ENCODE measurements around the gene XRCC5.
A peak's percentile ranks its signal among the peaks of the same experiment; 100 is the strongest.

XRCC5 gene

DNA sequence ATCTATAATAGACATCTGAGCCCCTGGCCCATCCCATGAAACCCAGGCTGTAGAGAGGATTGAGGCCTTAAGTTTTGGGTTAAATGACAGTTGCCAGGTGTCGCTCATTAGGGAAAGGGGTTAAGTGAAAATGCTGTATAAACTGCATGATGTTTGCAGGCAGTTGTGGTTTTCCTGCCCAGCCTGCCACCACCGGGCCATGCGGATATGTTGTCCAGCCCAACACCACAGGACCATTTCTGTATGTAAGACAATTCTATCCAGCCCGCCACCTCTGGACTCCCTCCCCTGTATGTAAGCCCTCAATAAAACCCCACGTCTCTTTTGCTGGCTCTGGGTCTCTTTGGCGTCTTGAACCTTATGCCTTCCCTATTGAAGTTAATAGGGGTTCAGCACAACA lies 110.7 kb downstream of the XRCC5 start:
- DNase-seq: peak in 2 of 3 donors; percentile 67 to 77
- no peaks in the 10 kb centered on the region for H3K27me3 ChIP-seq (replicated peaks in 2 of 5; ENCODE audit: control insufficient read depth in 4 of 5, insufficient read depth in 5 of 5, low read length in 4 of 5)
- no peaks in the 10 kb centered on the region for H3K9me3 ChIP-seq (ENCODE audit: control extremely low read depth in 1 of 5, control insufficient read depth in 4 of 5, insufficient read depth in 2 of 5, low read depth in 1 of 5, low read length in 4 of 5)
- H3K4me3 ChIP-seq (ENCODE audit: control insufficient read depth in 1 of 7, extremely low read depth in 1 of 7, insufficient read depth in 4 of 7, low read depth in 2 of 7, low read length in 6 of 7): peak overlapping the region in 3 of 7 experiments; percentile 12 to 48 (median 17)
- ChIA-PET CTCF (interaction anchor here (1.1 to 5.4 kb wide), 3 partner anchors 10 to 180 kb away, joined by 3 to 23 read pairs (median 7); no protein-coding TSS in a partner anchor), POLR2A (no interaction called here)
- H3K27ac ChIP-seq (ENCODE audit: insufficient read depth in 1 of 2, low read depth in 1 of 2, low read length in 2 of 2, poor library complexity in 1 of 2, severe bottlenecking in 2 of 2): no peak overlapping the region
- peaks cover 29 to 87% (median 81%) of the 10 kb centered on the region in 4 experiments for H3K4me1 ChIP-seq (ENCODE audit: control extremely low read depth in 1 of 4, control insufficient read depth in 4 of 4, insufficient read depth in 4 of 4, low read length in 3 of 4)
- peaks cover 0 to 4% (median 0%) of the 10 kb centered on the region in 4 experiments for H3K36me3 ChIP-seq (ENCODE audit: control insufficient read depth in 4 of 4, insufficient read depth in 4 of 4, low read length in 3 of 4)
- 32% methylated on average over 5 of the region's 6 CpGs for WGBS (ENCODE audit: insufficient coverage)

DNA sequence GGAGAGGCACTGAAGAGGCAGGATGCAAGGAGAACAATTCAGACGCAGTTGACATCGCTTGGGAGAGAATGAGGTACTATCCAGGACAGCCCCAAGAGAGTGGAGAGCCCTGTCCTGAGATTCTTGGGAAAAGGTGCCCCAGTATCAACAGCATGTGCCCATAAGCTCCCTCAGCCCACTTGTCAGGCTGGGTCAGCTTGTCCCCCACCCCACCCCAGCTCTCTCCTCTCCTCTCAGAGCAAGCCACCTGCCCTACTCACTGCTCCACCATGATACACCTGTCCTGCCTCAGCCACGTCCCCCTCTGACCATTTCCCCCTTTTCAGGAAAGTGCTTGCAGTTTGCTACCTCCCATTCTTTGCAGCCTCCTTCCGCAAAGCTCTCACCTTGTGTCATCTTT lies 111.8 kb downstream of the XRCC5 start:
- H3K27me3 ChIP-seq (replicated peaks in 2 of 5; ENCODE audit: control insufficient read depth in 4 of 5, insufficient read depth in 5 of 5, low read length in 4 of 5): no peaks in the 10 kb centered on the region
- no peak overlapping the region for H3K27ac ChIP-seq (ENCODE audit: insufficient read depth in 1 of 2, low read depth in 1 of 2, low read length in 2 of 2, poor library complexity in 1 of 2, severe bottlenecking in 2 of 2)
- no peaks in the 10 kb centered on the region for H3K9me3 ChIP-seq (ENCODE audit: control extremely low read depth in 1 of 5, control insufficient read depth in 4 of 5, insufficient read depth in 2 of 5, low read depth in 1 of 5, low read length in 4 of 5)
- DNase-seq: no peak
- peaks cover 29 to 84% (median 79%) of the 10 kb centered on the region in 4 experiments for H3K4me1 ChIP-seq (ENCODE audit: control extremely low read depth in 1 of 4, control insufficient read depth in 4 of 4, insufficient read depth in 4 of 4, low read length in 3 of 4)
- ChIA-PET POLR2A (interaction anchor here (0.6 kb wide), 1 partner anchor 19 kb away, joined by 3 read pairs; no protein-coding TSS in a partner anchor), CTCF (interaction anchor here (0.9 to 5.4 kb wide), 6 partner anchors 11 to 183 kb away, joined by 3 to 30 read pairs (median 6); no protein-coding TSS in a partner anchor)
- peaks cover 0 to 4% (median 0%) of the 10 kb centered on the region in 4 experiments for H3K36me3 ChIP-seq (ENCODE audit: control insufficient read depth in 4 of 4, insufficient read depth in 4 of 4, low read length in 3 of 4)
- no peak overlapping the region for H3K4me3 ChIP-seq (ENCODE audit: control insufficient read depth in 1 of 7, extremely low read depth in 1 of 7, insufficient read depth in 4 of 7, low read depth in 2 of 7, low read length in 6 of 7)
- WGBS (ENCODE audit: insufficient coverage): 83% methylated on average over 4 of the region's 4 CpGs

DNA sequence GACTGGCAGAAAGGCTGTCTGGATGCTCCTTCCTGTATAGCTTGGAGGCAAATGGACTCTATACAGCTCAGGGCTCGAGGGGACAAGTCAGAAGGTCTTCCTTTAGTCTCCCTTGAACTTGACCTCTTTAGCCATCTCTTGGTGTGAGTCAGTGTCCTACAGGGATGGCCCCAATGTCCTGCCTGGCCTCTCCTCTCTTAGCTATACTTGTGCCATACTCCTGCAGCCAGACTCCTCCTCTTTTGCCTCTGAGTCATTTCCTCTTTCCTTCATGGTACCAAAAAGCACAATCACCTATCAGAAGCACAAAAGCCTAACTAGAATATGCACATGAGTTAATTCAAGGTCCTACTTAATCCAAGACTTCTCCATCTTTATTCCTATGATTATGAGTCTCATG lies 112.7 kb downstream of the XRCC5 start:
- Histone ChIP-seq H3K9me3 (ENCODE audit: control extremely low read depth in 1 of 5, control insufficient read depth in 4 of 5, insufficient read depth in 2 of 5, low read depth in 1 of 5, low read length in 4 of 5) (no peaks in the 10 kb centered on the region), H3K27ac (ENCODE audit: insufficient read depth in 1 of 2, low read depth in 1 of 2, low read length in 2 of 2, poor library complexity in 1 of 2, severe bottlenecking in 2 of 2) (no peak overlapping the region), H3K4me3 (ENCODE audit: control insufficient read depth in 1 of 7, extremely low read depth in 1 of 7, insufficient read depth in 4 of 7, low read depth in 2 of 7, low read length in 6 of 7) (no peak overlapping the region), H3K36me3 (ENCODE audit: control insufficient read depth in 4 of 4, insufficient read depth in 4 of 4, low read length in 3 of 4) (peaks cover 0 to 4% (median 0%) of the 10 kb centered on the region in 4 experiments), H3K4me1 (ENCODE audit: control extremely low read depth in 1 of 4, control insufficient read depth in 4 of 4, insufficient read depth in 4 of 4, low read length in 3 of 4) (peaks cover 29 to 76% (median 70%) of the 10 kb centered on the region in 4 experiments), H3K27me3 (replicated peaks in 2 of 5; ENCODE audit: control insufficient read depth in 4 of 5, insufficient read depth in 5 of 5, low read length in 4 of 5) (no peaks in the 10 kb centered on the region)
- DNase-seq: peak in 2 of 3 donors; percentile 52 to 69
- ChIA-PET POLR2A (interaction anchor here (0.6 kb wide), 1 partner anchor 20 kb away, joined by 3 read pairs; no protein-coding TSS in a partner anchor), CTCF (interaction anchor here (0.8 to 5.4 kb wide), 8 partner anchors 9 to 182 kb away, joined by 3 to 30 read pairs (median 4); no protein-coding TSS in a partner anchor)
- 100% methylated on average over 1 of the region's 1 CpG for WGBS (ENCODE audit: insufficient coverage)

DNA sequence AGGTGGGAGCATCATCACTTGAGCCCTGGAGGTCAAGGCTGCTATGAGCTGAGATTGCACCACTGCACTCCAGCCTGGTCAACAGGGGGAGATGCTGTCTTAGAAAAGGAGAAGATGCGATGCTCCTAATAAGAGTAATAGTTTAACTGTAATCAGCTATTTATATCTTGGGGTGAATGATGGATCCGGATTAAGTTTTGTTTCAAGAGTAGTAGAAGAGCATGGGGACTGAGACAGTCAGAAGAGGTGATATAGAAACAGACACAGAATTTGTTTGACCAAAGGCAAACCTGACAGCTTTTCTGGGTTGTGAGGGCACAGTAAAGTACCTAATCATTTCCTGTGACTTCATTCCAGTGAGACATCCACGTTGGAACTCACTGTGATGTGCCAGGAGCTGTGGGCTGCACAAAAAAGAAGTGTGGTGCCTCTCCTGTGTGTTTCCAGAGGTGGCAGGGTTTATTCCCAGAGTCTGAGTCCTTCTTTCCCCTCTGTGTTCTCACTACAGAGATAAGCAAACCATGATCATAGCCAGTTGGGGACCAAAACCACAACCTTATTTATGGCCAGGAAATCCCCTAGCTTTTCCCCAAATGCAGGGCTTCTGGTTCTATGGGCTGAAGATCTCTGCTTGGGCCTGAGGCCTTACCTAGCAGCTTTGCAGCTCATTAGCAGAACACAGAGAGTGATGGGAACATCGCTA lies 113.7 kb downstream of the XRCC5 start:
- no peaks in the 10 kb centered on the region for H3K9me3 ChIP-seq (ENCODE audit: control extremely low read depth in 1 of 5, control insufficient read depth in 4 of 5, insufficient read depth in 2 of 5, low read depth in 1 of 5, low read length in 4 of 5)
- DNase-seq: peak; percentile 54 to 85 (median 83)
- peak overlapping the region in 3 of 7 experiments; percentile 12 to 16 (median 14) for H3K4me3 ChIP-seq (ENCODE audit: control insufficient read depth in 1 of 7, extremely low read depth in 1 of 7, insufficient read depth in 4 of 7, low read depth in 2 of 7, low read length in 6 of 7)
- no peaks in the 10 kb centered on the region for H3K27me3 ChIP-seq (replicated peaks in 2 of 5; ENCODE audit: control insufficient read depth in 4 of 5, insufficient read depth in 5 of 5, low read length in 4 of 5)
- H3K4me1 ChIP-seq (ENCODE audit: control extremely low read depth in 1 of 4, control insufficient read depth in 4 of 4, insufficient read depth in 4 of 4, low read length in 3 of 4): peaks cover 29 to 66% (median 61%) of the 10 kb centered on the region in 4 experiments
- ChIA-PET CTCF (interaction anchor here (0.8 to 5.4 kb wide), 13 partner anchors 10 to 200 kb away, joined by 3 to 30 read pairs (median 3); partner anchors contain the start of gene SMARCAL1), POLR2A (no interaction called here)
- H3K36me3 ChIP-seq (ENCODE audit: control insufficient read depth in 4 of 4, insufficient read depth in 4 of 4, low read length in 3 of 4): peaks cover 0 to 4% (median 0%) of the 10 kb centered on the region in 4 experiments
- peak overlapping the region in 1 of 2 experiments; percentile 16 for H3K27ac ChIP-seq (ENCODE audit: insufficient read depth in 1 of 2, low read depth in 1 of 2, low read length in 2 of 2, poor library complexity in 1 of 2, severe bottlenecking in 2 of 2)
- 0% methylated on average over 1 of the region's 4 CpGs for WGBS (ENCODE audit: insufficient coverage)

DNA sequence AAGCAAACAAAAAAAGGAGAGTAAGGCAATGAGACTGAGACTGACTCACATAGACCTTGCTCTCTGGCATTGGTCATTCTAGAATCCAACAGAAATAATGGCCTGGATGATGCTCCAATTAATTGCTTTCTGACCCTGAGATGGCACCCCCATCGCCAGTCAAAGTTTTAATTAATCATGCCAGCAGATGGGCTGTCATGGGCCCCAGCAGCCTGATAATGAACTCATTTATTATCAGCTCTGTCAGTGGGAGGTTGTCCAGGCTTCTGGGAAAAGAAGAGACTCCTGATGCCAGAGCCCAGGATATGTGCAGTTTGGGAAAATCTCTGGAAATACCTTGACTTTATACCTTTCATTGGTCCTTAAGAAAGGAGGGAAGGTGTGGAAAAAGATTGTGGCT lies 115.2 kb downstream of the XRCC5 start:
- peaks cover 29 to 50% (median 46%) of the 10 kb centered on the region in 4 experiments for H3K4me1 ChIP-seq (ENCODE audit: control extremely low read depth in 1 of 4, control insufficient read depth in 4 of 4, insufficient read depth in 4 of 4, low read length in 3 of 4)
- no peaks in the 10 kb centered on the region for H3K9me3 ChIP-seq (ENCODE audit: control extremely low read depth in 1 of 5, control insufficient read depth in 4 of 5, insufficient read depth in 2 of 5, low read depth in 1 of 5, low read length in 4 of 5)
- H3K36me3 ChIP-seq (ENCODE audit: control insufficient read depth in 4 of 4, insufficient read depth in 4 of 4, low read length in 3 of 4): no peaks in the 10 kb centered on the region
- H3K27ac ChIP-seq (ENCODE audit: insufficient read depth in 1 of 2, low read depth in 1 of 2, low read length in 2 of 2, poor library complexity in 1 of 2, severe bottlenecking in 2 of 2): no peak overlapping the region
- H3K4me3 ChIP-seq (ENCODE audit: control insufficient read depth in 1 of 7, extremely low read depth in 1 of 7, insufficient read depth in 4 of 7, low read depth in 2 of 7, low read length in 6 of 7): no peak overlapping the region
- POLR2A ChIA-PET: no interaction called here
- CTCF ChIA-PET: no interaction called here
- 90% methylated on average over 1 of the region's 1 CpG for WGBS (ENCODE audit: insufficient coverage)
- no peak for DNase-seq
- no peaks in the 10 kb centered on the region for H3K27me3 ChIP-seq (replicated peaks in 2 of 5; ENCODE audit: control insufficient read depth in 4 of 5, insufficient read depth in 5 of 5, low read length in 4 of 5)

DNA sequence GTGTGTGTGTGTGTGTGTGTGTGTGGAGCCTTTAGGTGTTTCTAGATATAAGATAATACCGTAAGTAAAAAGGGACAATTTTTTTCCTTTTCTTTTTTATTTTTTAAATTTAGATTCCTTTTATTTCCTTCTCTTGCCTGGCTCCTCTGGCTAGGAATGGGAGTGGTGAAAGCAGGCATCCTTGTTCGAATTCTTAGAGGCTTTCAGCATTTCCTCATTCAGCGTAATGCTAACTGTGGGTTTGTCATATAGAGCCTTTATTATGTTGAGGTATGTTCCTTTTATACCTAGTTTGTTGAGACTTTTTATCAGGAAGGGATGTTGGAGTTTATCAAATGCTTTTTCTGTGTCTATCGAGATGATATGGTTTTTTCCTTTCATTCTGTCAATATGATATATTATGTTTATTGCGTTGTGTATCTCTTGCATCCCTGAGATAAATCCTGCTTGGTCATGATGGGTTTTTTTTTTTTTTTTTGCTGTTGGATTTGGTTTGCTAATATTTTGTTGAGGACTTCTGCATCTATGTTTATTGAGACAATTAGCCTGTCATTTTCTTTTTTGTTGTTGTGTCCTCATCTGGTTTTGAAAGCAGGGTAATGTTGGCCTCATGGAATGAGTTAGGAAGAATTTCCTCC lies 120.2 kb downstream of the XRCC5 start:
- peaks cover 1 to 37% (median 8%) of the 10 kb centered on the region in 5 experiments for H3K9me3 ChIP-seq (ENCODE audit: control extremely low read depth in 1 of 5, control insufficient read depth in 4 of 5, insufficient read depth in 2 of 5, low read depth in 1 of 5, low read length in 4 of 5)
- H3K4me1 ChIP-seq (ENCODE audit: control extremely low read depth in 1 of 4, control insufficient read depth in 4 of 4, insufficient read depth in 4 of 4, low read length in 3 of 4): no peaks in the 10 kb centered on the region
- H3K4me3 ChIP-seq (ENCODE audit: control insufficient read depth in 1 of 7, extremely low read depth in 1 of 7, insufficient read depth in 4 of 7, low read depth in 2 of 7, low read length in 6 of 7): no peak overlapping the region
- no peaks in the 10 kb centered on the region for H3K27me3 ChIP-seq (replicated peaks in 2 of 5; ENCODE audit: control insufficient read depth in 4 of 5, insufficient read depth in 5 of 5, low read length in 4 of 5)
- no peak overlapping the region for H3K27ac ChIP-seq (ENCODE audit: insufficient read depth in 1 of 2, low read depth in 1 of 2, low read length in 2 of 2, poor library complexity in 1 of 2, severe bottlenecking in 2 of 2)
- POLR2A ChIA-PET: no interaction called here
- no peak for DNase-seq
- no peaks in the 10 kb centered on the region for H3K36me3 ChIP-seq (ENCODE audit: control insufficient read depth in 4 of 4, insufficient read depth in 4 of 4, low read length in 3 of 4)
- CTCF ChIA-PET: no interaction called here
- WGBS (ENCODE audit: insufficient coverage): no CpG with 5 or more reads among the region's 5 CpGs

Data from common myeloid progenitor, CD34-positive (primary cell).